GM12864 (cell line): ENCODE measurements around the gene KLHL40.

Source experiments
- DNase-seq: peaks from one replicate; pipeline ENCODE4 v3.0.0-alpha.2; 2011; ENCODE audit warnings: low read depth
- H3K4me3 ChIP-seq: 2 replicates; pipeline ENCODE4 v1.5.1; 2011; ENCODE audit warnings: mild to moderate bottlenecking, low read depth, low read length, control low read depth
- TF ChIP-seq, protein P1 (sequence below): IDR thresholded peaks from 2 replicates; pipeline ENCODE4 v1.5.1; 2011; ENCODE audit warnings: low read depth, mild to moderate bottlenecking, moderate library complexity, low read length, control low read depth, inconsistent platforms; ENCODE audit errors: missing control alignments

The KLHL40 gene

DNA sequence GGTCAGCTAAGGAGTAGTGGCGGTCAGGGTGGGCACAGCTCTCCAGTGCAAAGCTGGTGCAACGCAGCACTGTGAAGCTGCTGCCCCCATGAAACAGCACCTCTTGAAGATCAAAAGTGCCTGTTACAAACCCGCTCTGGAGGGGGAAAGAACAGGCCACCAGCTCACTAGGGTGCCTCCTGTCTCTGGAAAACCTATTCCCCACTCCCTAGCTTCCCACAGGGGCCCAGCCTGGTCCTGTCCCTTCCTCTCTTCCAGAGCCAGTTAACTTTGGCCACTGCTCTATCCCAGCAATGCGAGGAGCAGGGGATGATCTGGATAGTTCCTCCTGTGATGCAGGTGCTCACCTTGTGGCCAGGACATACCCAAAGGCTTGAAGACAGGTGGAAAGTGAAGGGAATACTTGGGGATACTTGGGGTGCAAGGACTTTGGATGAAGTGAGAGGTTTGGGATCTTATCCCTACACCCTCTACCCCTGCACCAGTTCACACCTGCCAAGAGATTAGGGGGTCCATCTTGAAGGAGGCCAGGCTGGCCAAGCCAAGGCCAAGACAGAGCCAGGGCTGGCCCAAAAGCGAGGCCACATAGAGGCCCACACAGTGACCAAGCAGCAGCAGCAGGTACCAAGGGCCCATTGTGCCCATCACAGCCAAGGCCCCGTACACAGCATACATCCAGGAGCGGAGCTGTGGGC, 13.0 kb downstream of the KLHL40 start:
- no peak for DNase-seq
- no peak overlapping the region for H3K4me3 ChIP-seq
- TF ChIP-seq, protein P1, sequence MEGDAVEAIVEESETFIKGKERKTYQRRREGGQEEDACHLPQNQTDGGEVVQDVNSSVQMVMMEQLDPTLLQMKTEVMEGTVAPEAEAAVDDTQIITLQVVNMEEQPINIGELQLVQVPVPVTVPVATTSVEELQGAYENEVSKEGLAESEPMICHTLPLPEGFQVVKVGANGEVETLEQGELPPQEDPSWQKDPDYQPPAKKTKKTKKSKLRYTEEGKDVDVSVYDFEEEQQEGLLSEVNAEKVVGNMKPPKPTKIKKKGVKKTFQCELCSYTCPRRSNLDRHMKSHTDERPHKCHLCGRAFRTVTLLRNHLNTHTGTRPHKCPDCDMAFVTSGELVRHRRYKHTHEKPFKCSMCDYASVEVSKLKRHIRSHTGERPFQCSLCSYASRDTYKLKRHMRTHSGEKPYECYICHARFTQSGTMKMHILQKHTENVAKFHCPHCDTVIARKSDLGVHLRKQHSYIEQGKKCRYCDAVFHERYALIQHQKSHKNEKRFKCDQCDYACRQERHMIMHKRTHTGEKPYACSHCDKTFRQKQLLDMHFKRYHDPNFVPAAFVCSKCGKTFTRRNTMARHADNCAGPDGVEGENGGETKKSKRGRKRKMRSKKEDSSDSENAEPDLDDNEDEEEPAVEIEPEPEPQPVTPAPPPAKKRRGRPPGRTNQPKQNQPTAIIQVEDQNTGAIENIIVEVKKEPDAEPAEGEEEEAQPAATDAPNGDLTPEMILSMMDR, result no peak

DNA sequence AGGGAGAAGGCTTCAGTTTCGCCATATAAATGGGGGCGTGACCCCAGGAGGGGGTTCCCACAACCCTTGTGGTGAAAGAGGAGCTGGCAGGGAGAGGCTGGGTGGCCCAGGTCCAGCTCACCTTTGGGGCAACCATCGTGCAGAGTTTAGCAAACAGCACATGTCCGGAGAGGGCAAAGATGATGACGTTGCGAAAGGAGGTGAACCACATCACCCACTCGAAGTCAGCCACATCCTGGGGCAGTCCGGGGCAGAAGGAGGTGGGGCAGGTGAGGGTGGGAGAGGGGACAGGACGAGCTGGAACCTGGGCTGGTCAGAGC, 13.5 kb downstream of the KLHL40 start:
- TF ChIP-seq, protein P1, result no peak
- H3K4me3 ChIP-seq, result no peak overlapping the region
- no peak for DNase-seq

DNA sequence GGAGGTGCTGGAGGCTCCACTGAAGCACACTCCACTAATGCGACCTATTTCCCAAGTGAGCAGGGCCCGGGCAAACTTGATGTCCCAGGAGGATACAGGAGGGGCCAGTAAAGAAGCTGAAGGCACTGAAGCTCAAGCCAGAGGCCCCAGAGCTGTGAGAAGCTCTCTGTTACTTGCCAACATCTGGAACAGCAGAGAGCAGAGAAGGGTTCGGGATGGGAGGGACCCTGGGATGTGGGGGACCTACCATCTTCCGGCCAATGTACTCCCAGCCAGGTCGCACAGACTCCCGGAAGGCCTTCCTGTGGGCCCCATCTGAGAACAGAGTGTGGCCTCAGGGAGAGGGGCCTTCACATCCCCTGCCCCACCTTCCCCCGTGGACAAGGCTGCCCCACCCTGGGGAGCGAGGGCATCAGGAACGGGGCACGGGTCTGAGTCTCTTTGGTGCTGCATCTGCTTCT, 14.2 kb downstream of the KLHL40 start:
- no peak for DNase-seq
- no peak overlapping the region for H3K4me3 ChIP-seq
- TF ChIP-seq, protein P1, result no peak

DNA sequence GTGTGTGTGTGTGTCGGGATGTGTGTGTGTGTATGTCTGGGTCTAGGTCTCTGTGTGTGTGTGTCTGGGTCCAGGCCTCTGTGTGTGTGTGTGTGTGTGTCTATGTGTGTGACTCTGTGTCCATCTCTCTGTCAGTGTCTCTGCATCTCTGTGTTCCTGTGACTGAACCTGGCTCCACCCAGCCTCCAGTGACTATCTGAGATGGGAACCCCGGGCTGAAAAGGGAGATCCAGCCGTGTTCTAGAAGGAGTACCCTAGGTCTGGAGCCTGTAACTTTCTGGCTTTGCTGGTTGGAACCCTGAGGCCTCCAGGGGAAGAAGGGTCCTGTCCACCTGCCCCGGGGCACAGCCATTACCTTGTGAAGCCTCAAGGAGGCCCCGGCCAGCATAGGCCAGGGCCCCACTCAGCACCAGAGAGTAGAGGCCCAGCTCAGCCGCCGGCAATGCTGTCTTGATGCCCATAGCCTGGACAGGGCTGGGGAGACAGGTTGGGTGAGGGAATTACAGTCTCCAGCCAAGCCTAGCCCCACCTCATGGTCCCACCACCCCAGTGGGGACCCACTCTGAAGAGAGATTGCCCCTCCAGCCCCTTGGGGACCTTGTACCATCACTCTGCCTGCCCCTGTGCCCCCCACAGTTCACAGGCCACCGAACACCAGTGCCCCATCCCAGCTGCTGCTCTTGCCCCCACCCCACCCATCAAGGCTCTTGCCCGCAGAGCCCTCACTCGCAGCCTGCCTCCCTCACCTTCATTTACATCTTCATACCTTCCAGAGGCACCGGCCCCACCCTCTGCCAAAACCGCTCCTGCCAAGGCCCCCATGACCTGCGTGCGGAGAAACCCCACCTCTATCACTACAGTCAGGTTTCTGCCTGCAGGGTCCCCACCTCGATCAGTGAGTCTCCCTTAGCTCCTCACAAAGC, 15.3 kb downstream of the KLHL40 start:
- no peak for DNase-seq
- TF ChIP-seq, protein P1, result no peak
- no peak overlapping the region for H3K4me3 ChIP-seq

DNA sequence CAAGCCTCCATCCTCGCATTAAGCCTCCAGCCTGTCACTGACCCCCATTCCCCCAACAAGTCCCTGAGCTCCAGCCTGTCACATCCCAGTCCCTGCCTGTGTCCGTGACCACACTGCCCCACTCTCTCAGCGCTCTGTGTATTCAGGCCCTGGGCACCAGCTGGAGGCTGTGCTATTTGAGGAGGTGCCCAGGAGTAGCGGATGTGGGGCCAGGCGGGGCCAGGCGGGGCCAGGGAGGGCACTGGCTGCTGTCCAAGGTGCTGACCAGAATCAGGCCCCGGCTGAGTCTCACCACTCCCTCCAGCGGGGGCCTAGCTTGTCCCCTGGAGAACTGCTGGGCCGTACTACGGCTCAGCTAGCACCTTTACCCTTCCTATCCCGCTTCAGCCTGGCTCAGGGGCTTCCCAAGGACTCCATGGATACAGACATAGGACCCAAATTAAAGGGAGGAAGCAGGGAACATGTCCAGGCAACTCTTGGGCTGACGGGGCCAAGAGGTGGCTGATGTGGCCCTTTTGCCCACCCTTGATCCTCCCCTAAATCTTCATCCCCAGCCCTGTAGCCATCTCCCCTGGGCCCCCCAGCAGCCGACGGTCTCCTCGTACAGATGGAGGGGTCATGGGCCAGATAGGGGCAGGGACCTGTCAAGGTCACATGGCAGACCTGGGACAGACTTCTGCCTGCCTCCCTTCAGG, 16.2 kb downstream of the KLHL40 start:
- TF ChIP-seq, protein P1, result no peak
- no peak for DNase-seq
- no peak overlapping the region for H3K4me3 ChIP-seq

DNA sequence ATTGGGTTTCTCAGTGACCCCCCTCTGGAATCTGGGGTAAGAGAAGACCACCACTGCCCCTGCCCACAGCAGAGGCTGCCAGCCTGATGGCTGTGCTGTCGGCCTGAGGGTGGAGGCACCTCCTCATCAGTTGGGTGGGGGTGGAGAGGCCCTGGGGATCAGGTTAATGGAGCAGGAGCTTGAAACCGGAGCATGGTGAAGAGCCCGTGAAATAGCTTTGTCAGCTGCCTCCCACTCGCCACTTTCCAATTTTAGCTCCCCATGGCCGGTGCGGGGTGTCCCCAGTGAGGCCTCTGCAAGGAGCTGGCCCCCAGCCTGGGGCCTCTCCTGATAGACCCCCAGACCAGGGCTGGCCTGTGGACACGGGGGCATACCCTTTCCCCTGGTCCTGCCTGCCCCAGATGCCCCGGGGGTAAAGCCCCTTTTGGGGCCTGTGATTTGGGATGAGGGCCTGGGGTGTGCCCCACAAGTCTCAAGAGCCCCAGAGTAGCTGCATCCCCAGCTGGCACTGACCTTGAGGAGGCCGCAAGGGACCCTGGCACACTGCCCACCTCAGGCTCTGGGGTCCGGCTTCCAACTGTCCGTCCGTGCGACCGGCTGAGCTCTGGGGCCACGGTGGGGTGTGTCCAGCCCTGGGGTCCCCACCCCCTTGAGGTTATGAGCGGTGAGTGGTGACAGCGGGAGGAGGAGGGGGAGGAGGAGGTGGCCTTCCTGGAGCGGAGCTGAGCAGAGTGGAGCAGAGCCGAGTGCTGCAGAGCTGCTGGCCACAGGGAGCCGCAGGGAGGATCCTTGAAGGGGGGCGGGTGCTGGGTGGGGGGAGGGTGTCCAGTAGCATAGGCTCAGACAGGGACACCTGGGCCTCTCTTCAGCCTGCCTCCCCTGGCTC, 17.0 kb downstream of the KLHL40 start, which contains the start of gene HHATL:
HHATL (minus strand) TSS at position 733 of the 886 bp plus-strand sequence. CDS start 1,972 bp downstream, outside the sequence.
- TF ChIP-seq, protein P1, result no peak
- no peak within 1 kb of the TSS for H3K4me3 ChIP-seq
- no peak for DNase-seq
